Measurements from ENCODE around the gene CFAP58.

The CFAP58 gene

DNA sequence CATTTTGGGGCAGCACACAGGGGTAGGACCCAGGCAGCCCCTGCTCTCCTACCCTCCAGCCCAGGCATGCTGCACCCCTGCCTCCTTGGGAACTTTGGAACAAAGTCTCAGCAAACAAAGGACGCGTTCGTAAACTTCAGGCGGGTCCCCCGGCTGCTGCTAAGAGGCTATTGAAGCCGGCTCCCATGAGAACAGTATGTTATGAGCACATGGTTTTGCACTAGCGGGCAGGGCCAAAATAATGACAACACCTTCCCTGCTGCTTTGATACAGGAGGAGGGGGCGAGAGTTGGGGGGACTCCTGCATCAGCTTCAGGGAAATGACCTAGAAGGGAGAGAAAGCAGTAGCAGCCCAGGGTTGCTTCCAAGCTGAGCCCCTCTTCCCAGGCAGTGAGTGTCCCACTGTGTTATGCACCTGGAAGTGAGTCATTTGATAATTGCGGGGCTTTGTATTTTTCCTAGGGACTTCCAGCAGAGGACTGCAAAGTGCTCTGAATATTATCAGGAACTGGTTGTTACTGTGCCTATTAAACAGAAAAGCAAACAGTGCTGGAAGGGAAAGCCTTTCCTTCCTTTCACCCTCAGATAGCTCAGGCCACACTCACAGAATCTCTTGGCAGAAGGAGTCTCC, 22.3 kb upstream of the CFAP58 start:
- peaks cover 99% of the 10 kb centered on the region for H3K4me1 ChIP-seq (ENCODE audit: insufficient read depth, low read length)
- peak overlapping the region; percentile 77 for H3K27ac ChIP-seq (ENCODE audit: low read depth, low read length)
- H3K36me3 ChIP-seq (ENCODE audit: insufficient read depth, low read length) = no peaks in the 10 kb centered on the region
- peak overlapping the region in 1 of 2 donors; percentile 14 for H3K4me3 ChIP-seq (ENCODE audit: low read depth in 1 of 2, low read length in 2 of 2)
- H3K9ac ChIP-seq (ENCODE audit: low read length) = peak overlapping the region; percentile 7
- no peaks in the 10 kb centered on the region for H3K9me3 ChIP-seq (ENCODE audit: low read length)
- no peaks in the 10 kb centered on the region for H3K27me3 ChIP-seq (ENCODE audit: control insufficient read depth in 1 of 2, insufficient read depth in 2 of 2, low read length in 2 of 2)

DNA sequence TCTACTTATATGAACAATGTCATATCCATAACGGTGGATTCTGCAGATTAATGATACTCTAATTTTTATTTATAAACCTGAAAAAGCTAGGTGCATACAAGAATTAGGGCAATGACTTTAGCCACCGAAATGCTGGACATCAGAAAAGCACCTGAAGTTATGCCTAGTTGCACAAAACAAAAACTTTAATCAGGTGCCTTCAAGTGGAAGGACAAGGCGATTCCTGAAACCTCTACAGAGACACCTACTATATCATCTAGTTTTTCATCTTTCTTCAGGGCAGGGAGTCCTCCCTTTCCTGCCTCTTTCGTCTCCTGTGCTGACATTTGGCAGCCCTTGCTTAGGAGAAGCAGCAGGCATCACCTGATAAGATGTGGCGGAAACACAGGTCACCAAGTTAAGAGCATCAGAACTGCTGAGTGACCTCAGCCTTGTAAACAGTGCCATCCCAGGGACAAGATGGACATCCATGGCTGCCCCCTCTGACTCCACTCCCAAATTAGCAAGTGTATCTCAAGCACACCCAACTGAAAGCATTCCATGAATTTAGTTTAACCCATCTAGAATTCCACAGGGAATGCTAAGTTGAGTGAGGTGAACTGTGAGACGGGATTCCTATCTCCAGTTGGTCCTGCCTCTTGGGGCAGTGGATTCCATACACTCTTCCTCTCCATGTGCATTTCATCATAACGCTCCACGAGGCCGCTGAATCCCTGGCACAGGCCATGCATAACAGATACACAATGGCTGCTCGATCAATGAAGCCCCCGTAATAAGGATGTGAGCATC, 21.2 kb upstream of the CFAP58 start:
- H3K9ac ChIP-seq (ENCODE audit: low read length) = no peak overlapping the region
- H3K27ac ChIP-seq (ENCODE audit: low read depth, low read length) = peak overlapping the region; percentile 77
- no peak overlapping the region for H3K4me3 ChIP-seq (ENCODE audit: low read depth in 1 of 2, low read length in 2 of 2)
- no peaks in the 10 kb centered on the region for H3K36me3 ChIP-seq (ENCODE audit: insufficient read depth, low read length)
- no peaks in the 10 kb centered on the region for H3K9me3 ChIP-seq (ENCODE audit: low read length)
- H3K4me1 ChIP-seq (ENCODE audit: insufficient read depth, low read length) = peaks cover 88% of the 10 kb centered on the region
- no peaks in the 10 kb centered on the region for H3K27me3 ChIP-seq (ENCODE audit: control insufficient read depth in 1 of 2, insufficient read depth in 2 of 2, low read length in 2 of 2)

- Histone ChIP-seq H3K36me3 (ENCODE audit: insufficient read depth, low read length) (no peaks in the 10 kb centered on the region), H3K27ac (ENCODE audit: low read depth, low read length) (peak overlapping the region; percentile 38), H3K27me3 (ENCODE audit: control insufficient read depth in 1 of 2, insufficient read depth in 2 of 2, low read length in 2 of 2) (no peaks in the 10 kb centered on the region), H3K4me3 (ENCODE audit: low read depth in 1 of 2, low read length in 2 of 2) (no peak overlapping the region), H3K4me1 (ENCODE audit: insufficient read depth, low read length) (peaks cover 81% of the 10 kb centered on the region), H3K9ac (ENCODE audit: low read length) (no peak overlapping the region), H3K9me3 (ENCODE audit: low read length) (no peaks in the 10 kb centered on the region)
Observed at GRCh38 chr10:104333032-104333727, 20.5 kb upstream of the CFAP58 start.

DNA sequence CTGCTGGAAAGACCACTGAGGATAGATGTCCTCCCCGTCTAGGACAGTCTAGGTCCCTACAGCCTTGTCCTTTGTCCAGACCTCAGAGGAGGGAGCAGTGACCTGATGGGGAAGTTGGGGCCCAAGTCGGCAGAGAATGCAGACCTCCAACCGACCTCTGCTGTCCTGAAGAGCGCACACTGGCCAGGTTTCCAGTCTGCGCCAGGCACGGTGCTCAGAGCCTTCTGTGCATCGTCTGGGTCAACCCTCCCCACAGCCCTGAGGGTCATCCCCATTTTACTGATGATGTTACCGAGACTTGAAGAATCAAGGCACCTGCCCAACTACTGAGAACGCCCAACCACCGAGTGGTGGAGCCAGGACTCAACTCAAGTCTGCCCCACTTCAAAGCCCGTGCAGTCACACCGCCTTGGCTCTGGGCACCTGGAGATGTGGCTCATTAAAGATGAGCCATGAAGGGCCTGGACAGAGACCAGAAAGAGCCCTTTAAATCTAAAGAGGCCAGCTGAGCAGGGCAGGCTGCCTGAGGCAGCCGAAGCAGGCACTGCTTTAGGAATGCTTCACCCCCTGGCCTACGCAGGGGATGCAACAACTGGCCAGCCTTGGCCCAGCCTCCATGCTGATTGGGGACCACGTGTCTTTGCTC, 19.8 kb upstream of the CFAP58 start:
- no peak overlapping the region for H3K9ac ChIP-seq (ENCODE audit: low read length)
- peak overlapping the region; percentile 38 for H3K27ac ChIP-seq (ENCODE audit: low read depth, low read length)

GRCh38 chr10:104334561-104334960, 19.1 kb upstream of the CFAP58 start:
- Histone ChIP-seq H3K4me3 (ENCODE audit: low read depth in 1 of 2, low read length in 2 of 2) (no peak overlapping the region), H3K36me3 (ENCODE audit: insufficient read depth, low read length) (no peaks in the 10 kb centered on the region), H3K4me1 (ENCODE audit: insufficient read depth, low read length) (peaks cover 72% of the 10 kb centered on the region), H3K27me3 (ENCODE audit: control insufficient read depth in 1 of 2, insufficient read depth in 2 of 2, low read length in 2 of 2) (no peaks in the 10 kb centered on the region), H3K9me3 (ENCODE audit: low read length) (no peaks in the 10 kb centered on the region), H3K9ac (ENCODE audit: low read length) (no peak overlapping the region), H3K27ac (ENCODE audit: low read depth, low read length) (no peak overlapping the region)

More for the DNA sequence above, 19.8 kb upstream of the CFAP58 start:
- Histone ChIP-seq H3K27me3 (ENCODE audit: control insufficient read depth in 1 of 2, insufficient read depth in 2 of 2, low read length in 2 of 2) (no peaks in the 10 kb centered on the region), H3K9me3 (ENCODE audit: low read length) (no peaks in the 10 kb centered on the region), H3K4me3 (ENCODE audit: low read depth in 1 of 2, low read length in 2 of 2) (peak overlapping the region in 1 of 2 donors; percentile 3), H3K4me1 (ENCODE audit: insufficient read depth, low read length) (peaks cover 74% of the 10 kb centered on the region), H3K36me3 (ENCODE audit: insufficient read depth, low read length) (no peaks in the 10 kb centered on the region)

GRCh38 chr10:104334965-104335650, 18.5 kb upstream of the CFAP58 start:
- Histone ChIP-seq H3K4me1 (ENCODE audit: insufficient read depth, low read length) (peaks cover 68% of the 10 kb centered on the region), H3K9ac (ENCODE audit: low read length) (no peak overlapping the region), H3K9me3 (ENCODE audit: low read length) (no peaks in the 10 kb centered on the region), H3K4me3 (ENCODE audit: low read depth in 1 of 2, low read length in 2 of 2) (no peak overlapping the region), H3K27me3 (ENCODE audit: control insufficient read depth in 1 of 2, insufficient read depth in 2 of 2, low read length in 2 of 2) (no peaks in the 10 kb centered on the region), H3K27ac (ENCODE audit: low read depth, low read length) (no peak overlapping the region), H3K36me3 (ENCODE audit: insufficient read depth, low read length) (no peaks in the 10 kb centered on the region)

DNA sequence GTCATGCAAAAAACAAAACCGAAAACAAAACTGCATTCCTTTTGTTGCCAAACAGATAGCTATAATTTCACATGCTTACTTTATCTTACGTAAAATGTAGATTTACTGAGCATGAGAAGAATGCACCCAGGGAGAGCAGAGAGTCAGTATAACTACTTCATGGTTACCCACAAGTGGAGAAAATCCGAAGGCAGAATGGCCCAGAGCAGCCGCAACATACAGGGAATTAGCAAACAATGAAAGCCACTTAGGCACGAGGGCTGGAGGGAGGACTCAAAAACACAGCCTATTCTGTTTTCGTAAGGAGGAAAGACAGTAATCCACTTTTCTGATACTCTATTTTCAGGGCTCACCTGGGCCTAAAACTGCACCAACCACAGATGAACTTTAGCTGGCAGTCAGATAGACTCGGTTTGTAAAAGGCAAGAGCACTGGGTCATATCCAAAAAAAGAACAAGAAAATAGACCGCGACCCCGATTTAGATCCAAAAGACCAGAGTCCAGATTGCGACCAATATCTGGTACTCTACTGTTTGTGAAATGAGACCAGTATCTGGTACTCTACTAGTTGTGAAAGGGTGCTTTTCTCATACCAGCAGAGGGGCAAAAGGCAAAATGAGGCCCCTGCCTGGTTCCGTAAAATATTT, 16.7 kb upstream of the CFAP58 start:
- Histone ChIP-seq H3K27ac (ENCODE audit: low read depth, low read length) (peak overlapping the region; percentile 95), H3K27me3 (ENCODE audit: control insufficient read depth in 1 of 2, insufficient read depth in 2 of 2, low read length in 2 of 2) (no peaks in the 10 kb centered on the region), H3K36me3 (ENCODE audit: insufficient read depth, low read length) (no peaks in the 10 kb centered on the region), H3K9me3 (ENCODE audit: low read length) (no peaks in the 10 kb centered on the region), H3K4me1 (ENCODE audit: insufficient read depth, low read length) (peaks cover 56% of the 10 kb centered on the region), H3K4me3 (ENCODE audit: low read depth in 1 of 2, low read length in 2 of 2) (peak overlapping the region; percentile 85 to 94), H3K9ac (ENCODE audit: low read length) (peak overlapping the region; percentile 76)

- Histone ChIP-seq H3K9ac (ENCODE audit: low read length) (peak overlapping the region; percentile 76), H3K36me3 (ENCODE audit: insufficient read depth, low read length) (no peaks in the 10 kb centered on the region), H3K27ac (ENCODE audit: low read depth, low read length) (peak overlapping the region; percentile 95), H3K4me1 (ENCODE audit: insufficient read depth, low read length) (peaks cover 50% of the 10 kb centered on the region), H3K9me3 (ENCODE audit: low read length) (no peaks in the 10 kb centered on the region), H3K27me3 (ENCODE audit: control insufficient read depth in 1 of 2, insufficient read depth in 2 of 2, low read length in 2 of 2) (no peaks in the 10 kb centered on the region), H3K4me3 (ENCODE audit: low read depth in 1 of 2, low read length in 2 of 2) (peak overlapping the region; percentile 85 to 94)
Observed at GRCh38 chr10:104337521-104337984, 16.1 kb upstream of the CFAP58 start.

- H3K4me1 ChIP-seq (ENCODE audit: insufficient read depth, low read length) = peaks cover 44% of the 10 kb centered on the region
- H3K9me3 ChIP-seq (ENCODE audit: low read length) = no peaks in the 10 kb centered on the region
- H3K27ac ChIP-seq (ENCODE audit: low read depth, low read length) = peak within 1 kb of the TSS; percentile 95
- H3K36me3 ChIP-seq (ENCODE audit: insufficient read depth, low read length) = no peaks in the 10 kb centered on the region
- H3K4me3 ChIP-seq (ENCODE audit: low read depth in 1 of 2, low read length in 2 of 2) = peak within 1 kb of the TSS; percentile 85 to 94
- no peaks in the 10 kb centered on the region for H3K27me3 ChIP-seq (ENCODE audit: control insufficient read depth in 1 of 2, insufficient read depth in 2 of 2, low read length in 2 of 2)
- peak within 1 kb of the TSS; percentile 76 for H3K9ac ChIP-seq (ENCODE audit: low read length)
Observed at GRCh38 chr10:104337985-104338735, 15.5 kb upstream of the CFAP58 start, which contains the start of gene ITPRIP. TSS of gene ITPRIP (minus strand) at chr10:104338465. CDS start at chr10:104316051, 22,414 bp downstream.
